H1 (cell line): ENCODE results near the gene RAMP1. TPM values are rescaled to one million over a fixed set of nuclear protein-coding genes. Genes with fewer than 3 reads are reported as not detected.

ENCODE experiments used
- ATF3 ChIP-seq: IDR thresholded peaks from 2 replicates; pipeline ENCODE4 v1.6.1; 2011; ENCODE audit warnings: low read depth, mild to moderate bottlenecking, low read length; ENCODE audit not compliant: insufficient read depth
- BRCA1 ChIP-seq: IDR thresholded peaks from 2 replicates; pipeline ENCODE4 v1.6.1; 2012; ENCODE audit warnings: low read depth, low read length, improper control_type of control experiment
- polyA plus RNA-seq, 7 experiments: library from polyadenylated mRNA; depleted of rRNA in 3 of 7; stranded (reverse) in 5 of 7; unstranded in 2 of 7; fragments of >200 nt in 5 of 7; fragments of 200-250 nt in 2 of 7; gene quantifications; 1 replicate in 5 of 7; 2 replicates in 1 of 7; 4 replicates in 1 of 7; pipeline versions ENCODE4 v1.2.1 to v1.2.3, GENCODE V29; 2011 to 2013; ENCODE audit warnings: missing spikeins in 2 of 7, mixed read lengths in 2 of 7
- total RNA-seq: library from RNA; stranded (reverse); fragmentation: NEBNext Ultra II Directional; extraction: Animal tissue kit (Norgen Biotek cat#: 25700); gene quantifications from 2 replicates; pipeline ENCODE4 v1.2.1, GENCODE V29; 2021

RAMP1 gene
- total and polyA plus RNA-seq, 2 of the 8 experiments (the other 6 are each of a cell fraction or from before 2014, with no cell fraction given): 0.65 to 4.3 TPM

- no peak for TF ChIP-seq ATF3
- TF ChIP-seq BRCA1: no peak
These were observed 9.4 kb downstream of the RAMP1 start (continued) for GRCh38 chr2:237868631-237869342.
